SK-N-SH treated with all-trans-retinoic acid at 6 μM for 48 hours (cell line): Measurements from ENCODE around the gene SERINC3.

Experiments used
- ATAC-seq: fragments of 200-7000 bp; cut with Tn5 transposase; 3 replicates; pipeline ENCODE4 v1.9.1; 2020; ENCODE audit warnings: mild to moderate bottlenecking, moderate library complexity
- ARNTL ChIP-seq: fragments of 450-650 bp; formaldehyde crosslinking; IDR thresholded peaks from 2 replicates; pipeline ENCODE4 v1.5.0; 2020; ENCODE audit warnings: low read depth, mild to moderate bottlenecking, moderate library complexity, borderline replicate concordance
- BACH2 ChIP-seq: fragments of 250-450 bp; sonication (Bioruptor Pico); IDR thresholded peaks from 2 replicates; pipeline ENCODE4 v1.9.0; 2021; ENCODE audit warnings: mild to moderate bottlenecking, borderline replicate concordance
- CREB5 ChIP-seq: fragments of 250-450 bp; sonication (Bioruptor Pico); IDR thresholded peaks from 2 replicates; pipeline ENCODE4 v1.5.1; 2020; ENCODE audit warnings: low read depth, mild to moderate bottlenecking, moderate library complexity
- CSDC2 ChIP-seq: fragments of 250-450 bp; sonication (Bioruptor Pico); IDR thresholded peaks from 2 replicates; pipeline ENCODE4 v1.5.0; 2020; ENCODE audit warnings: mild to moderate bottlenecking, moderate library complexity
- ESRRG ChIP-seq: fragments of 250-450 bp; sonication (Bioruptor Pico); IDR thresholded peaks from 2 replicates; pipeline ENCODE4 v1.6.1; 2021; ENCODE audit warnings: mild to moderate bottlenecking
- GLIS3 ChIP-seq: fragments of 250-450 bp; sonication (Bioruptor Pico); IDR thresholded peaks from 2 replicates; pipeline ENCODE4 v1.5.0; 2020; ENCODE audit warnings: mild to moderate bottlenecking, moderate library complexity
- OSR1 ChIP-seq: fragments of 250-450 bp; sonication (Bioruptor Pico); IDR thresholded peaks from 2 replicates; pipeline ENCODE4 v1.8.0; 2022; ENCODE audit warnings: moderate library complexity, mild to moderate bottlenecking, inconsistent platforms
- PATZ1 ChIP-seq: fragments of 250-450 bp; sonication (Bioruptor Pico); IDR thresholded peaks from 2 replicates; pipeline ENCODE4 v1.8.0; 2020; ENCODE audit warnings: mild to moderate bottlenecking, moderate library complexity, borderline replicate concordance
- POU6F1 ChIP-seq: fragments of 250-450 bp; sonication (Bioruptor Pico); IDR thresholded peaks from 2 replicates; pipeline ENCODE4 v1.8.0; 2021; ENCODE audit warnings: low read depth, mild to moderate bottlenecking, moderate library complexity, borderline replicate concordance
- PPARA ChIP-seq: fragments of 250-450 bp; sonication (Bioruptor Pico); IDR thresholded peaks from 2 replicates; pipeline ENCODE4 v1.5.0; 2020; ENCODE audit warnings: mild to moderate bottlenecking, borderline replicate concordance
- RARB ChIP-seq: fragments of 250-450 bp; sonication (Bioruptor Pico); IDR thresholded peaks from 2 replicates; pipeline ENCODE4 v1.8.0; 2021; ENCODE audit warnings: mild to moderate bottlenecking, moderate library complexity
- SNAI2 ChIP-seq: fragments of 250-450 bp; sonication (Bioruptor Pico); IDR thresholded peaks from 2 replicates; pipeline ENCODE4 v1.5.0; 2020; ENCODE audit warnings: mild to moderate bottlenecking, moderate library complexity
- TCF4 ChIP-seq: fragments of 250-450 bp; sonication (Bioruptor Pico); IDR thresholded peaks from 2 replicates; pipeline ENCODE4 v1.8.0; 2021; ENCODE audit warnings: mild to moderate bottlenecking, moderate library complexity, borderline replicate concordance
- TOX ChIP-seq: fragments of 250-450 bp; sonication (Bioruptor Pico); IDR thresholded peaks from 2 replicates; pipeline ENCODE4 v1.8.0; 2021; ENCODE audit warnings: mild to moderate bottlenecking, moderate library complexity, borderline replicate concordance
- TSHZ2 ChIP-seq: fragments of 250-450 bp; sonication (Bioruptor Pico); IDR thresholded peaks from 2 replicates; pipeline ENCODE4 v1.5.0; 2020; ENCODE audit warnings: mild to moderate bottlenecking, moderate library complexity
- ZC3H10 ChIP-seq: fragments of 250-450 bp; sonication (Bioruptor Pico); IDR thresholded peaks from 2 replicates; pipeline ENCODE4 v1.5.1; 2021; ENCODE audit warnings: mild to moderate bottlenecking, moderate library complexity
- ZFP3 ChIP-seq: fragments of 250-450 bp; sonication (Bioruptor Pico); IDR thresholded peaks from 2 replicates; pipeline ENCODE4 v1.5.0; 2020; ENCODE audit warnings: mild to moderate bottlenecking, moderate library complexity
- ZFP30 ChIP-seq: fragments of 450-650 bp; formaldehyde crosslinking; IDR thresholded peaks from 2 replicates; pipeline ENCODE4 v1.5.0; 2022; ENCODE audit warnings: mild to moderate bottlenecking, moderate library complexity
- ZNF565 ChIP-seq: fragments of 450-650 bp; formaldehyde crosslinking; conservative IDR thresholded peaks from 2 replicates; pipeline ENCODE4 v1.5.0; 2020; ENCODE audit warnings: low read depth, mild to moderate bottlenecking, moderate library complexity
- ZNF70 ChIP-seq: fragments of 450-650 bp; formaldehyde crosslinking; IDR thresholded peaks from 2 replicates; pipeline ENCODE4 v1.5.0; 2020; ENCODE audit warnings: mild to moderate bottlenecking, moderate library complexity
- ZNF8 ChIP-seq: fragments of 450-650 bp; formaldehyde crosslinking; IDR thresholded peaks from 2 replicates; pipeline ENCODE4 v1.5.0; 2020; ENCODE audit warnings: mild to moderate bottlenecking, moderate library complexity

SERINC3 gene

GRCh38 chr20:44480097-44480496, 41.8 kb downstream of the SERINC3 start:
- ATAC-seq, result no peak

GRCh38 chr20:44479643-44480042, 42.2 kb downstream of the SERINC3 start:
- ATAC-seq, result no peak
- TF ChIP-seq TOX (CRISPR knock-in tag), result no peak
- no peak for TF ChIP-seq PATZ1 (CRISPR knock-in tag)
- TF ChIP-seq ARNTL (CRISPR knock-in tag), result no peak
- no peak for TF ChIP-seq OSR1
- TF ChIP-seq ZNF70 (CRISPR knock-in tag), result no peak

More at GRCh38 chr20:44480097-44480496, 41.8 kb downstream of the SERINC3 start:
- TF ChIP-seq ZNF565 (CRISPR knock-in tag) (no peak), SNAI2 (CRISPR knock-in tag) (no peak)
- TF ChIP-seq, all 23 proteins: peak for 0

- no peak for TF ChIP-seq ZNF565 (CRISPR knock-in tag)
- no peak for TF ChIP-seq ZNF8
- no peak for TF ChIP-seq ZC3H10
- TF ChIP-seq ZNF70 (CRISPR knock-in tag), result no peak
- no peak for TF ChIP-seq CSDC2 (CRISPR knock-in tag)
- no peak for TF ChIP-seq PATZ1 (CRISPR knock-in tag)
- TF ChIP-seq ZFP30 (CRISPR knock-in tag), result no peak
- TF ChIP-seq GLIS3 (CRISPR knock-in tag), result no peak
Observed at GRCh38 chr20:44478206-44478605, 43.7 kb downstream of the SERINC3 start.

GRCh38 chr20:44477151-44477550, 44.7 kb downstream of the SERINC3 start:
- TF ChIP-seq TSHZ2 (CRISPR knock-in tag) (no peak), ZFP30 (CRISPR knock-in tag) (no peak), CREB5 (CRISPR knock-in tag) (no peak), ZFP3 (no peak), TCF4 (no peak), TOX (CRISPR knock-in tag) (no peak), PATZ1 (CRISPR knock-in tag) (no peak), OSR1 (no peak), ESRRG (CRISPR knock-in tag) (no peak), ZC3H10 (no peak), PPARA (CRISPR knock-in tag) (no peak), POU6F1 (CRISPR knock-in tag) (no peak), RARB (no peak), SNAI2 (CRISPR knock-in tag) (no peak), CSDC2 (CRISPR knock-in tag) (no peak), GLIS3 (CRISPR knock-in tag) (no peak), BACH2 (no peak), ZNF70 (CRISPR knock-in tag) (no peak), ARNTL (CRISPR knock-in tag) (no peak)
- TF ChIP-seq, all 23 proteins: peak for 0
- no peak for ATAC-seq

More at GRCh38 chr20:44478206-44478605, 43.7 kb downstream of the SERINC3 start:
- no peak for ATAC-seq
